ENCODE measurements around the gene ZDHHC11B. TPM values are rescaled to one million over a fixed set of nuclear protein-coding genes. Genes with fewer than 3 reads are reported as not detected.
"Not testable (repeated sequence)": the region's sequence is repeated elsewhere in the genome, so short reads cannot be mapped to it uniquely, and the experiment has no call there.

ZDHHC11B gene
- total and polyA plus RNA-seq, 12 donors, result 4.7 to 46.6 (median 10.3) TPM

- ATAC-seq (no peak), DNase-seq (no peak)
- 32 to 35% methylated on average over 2 of the region's 2 CpGs for WGBS, 2 donors
- Histone ChIP-seq H3K36me3 (no peaks in the 10 kb centered on the region), H3K27ac (no peak overlapping the region), H3K9me3 (no peaks in the 10 kb centered on the region), H3K4me1 (peaks cover 0 to 6% (median 0%) of the 10 kb centered on the region in 9 donors), H3K27me3 (peaks cover 0 to 8% (median 0%) of the 10 kb centered on the region in 7 donors), H3K4me3 (peak overlapping the region; percentile 41 to 66 (median 60))
- intact Hi-C loops (cut with DNase I), result loop anchor here in 2 of 10 donors (2.0 to 10.0 kb wide), 2 partner anchors 67 to 93 kb away; partner anchors contain the start of gene ZDHHC11B (in 1 of the 2)
- TF ChIP-seq, protein P1, sequence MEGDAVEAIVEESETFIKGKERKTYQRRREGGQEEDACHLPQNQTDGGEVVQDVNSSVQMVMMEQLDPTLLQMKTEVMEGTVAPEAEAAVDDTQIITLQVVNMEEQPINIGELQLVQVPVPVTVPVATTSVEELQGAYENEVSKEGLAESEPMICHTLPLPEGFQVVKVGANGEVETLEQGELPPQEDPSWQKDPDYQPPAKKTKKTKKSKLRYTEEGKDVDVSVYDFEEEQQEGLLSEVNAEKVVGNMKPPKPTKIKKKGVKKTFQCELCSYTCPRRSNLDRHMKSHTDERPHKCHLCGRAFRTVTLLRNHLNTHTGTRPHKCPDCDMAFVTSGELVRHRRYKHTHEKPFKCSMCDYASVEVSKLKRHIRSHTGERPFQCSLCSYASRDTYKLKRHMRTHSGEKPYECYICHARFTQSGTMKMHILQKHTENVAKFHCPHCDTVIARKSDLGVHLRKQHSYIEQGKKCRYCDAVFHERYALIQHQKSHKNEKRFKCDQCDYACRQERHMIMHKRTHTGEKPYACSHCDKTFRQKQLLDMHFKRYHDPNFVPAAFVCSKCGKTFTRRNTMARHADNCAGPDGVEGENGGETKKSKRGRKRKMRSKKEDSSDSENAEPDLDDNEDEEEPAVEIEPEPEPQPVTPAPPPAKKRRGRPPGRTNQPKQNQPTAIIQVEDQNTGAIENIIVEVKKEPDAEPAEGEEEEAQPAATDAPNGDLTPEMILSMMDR (IDR thresholded peaks at IDR 0.05), result no peak
Observed at GRCh38 chr5:691817-692528, 92.6 kb downstream of the ZDHHC11B start.

GRCh38 chr5:691049-691448 is 93.5 kb downstream of the ZDHHC11B start:
- peak overlapping the region in 1 of 10 donors; percentile 34 for H3K4me3 ChIP-seq
- H3K27ac ChIP-seq, H3K4me1 ChIP-seq, DNase-seq, H3K27me3 ChIP-seq, H3K9me3 ChIP-seq, H3K36me3 ChIP-seq: not testable (repeated sequence)
- 0% methylated on average over 7 of the region's 23 CpGs; no CpG with 5 or more reads in 1 of the 2 donors for WGBS, 2 donors
- intact Hi-C loops (cut with DNase I), result loop anchor here in 1 of 10 donors (10.0 kb wide), 1 partner anchor 94 kb away; the partner anchor contains the start of gene ZDHHC11B
- peak; percentile 18 to 75 (median 51) for ATAC-seq

GRCh38 chr5:690293-690692 is 94.2 kb downstream of the ZDHHC11B start:
- not testable (repeated sequence) for H3K27ac ChIP-seq, H3K36me3 ChIP-seq, DNase-seq, H3K9me3 ChIP-seq, H3K4me1 ChIP-seq, H3K4me3 ChIP-seq, H3K27me3 ChIP-seq
- peak; percentile 26 to 84 (median 74) for ATAC-seq
- intact Hi-C loops (cut with DNase I), result loop anchor here in 1 of 10 donors (10.0 kb wide), 1 partner anchor 95 kb away; the partner anchor contains the start of gene ZDHHC11B
- WGBS, 2 donors, result no CpG with 5 or more reads among the region's 12 CpGs

DNA sequence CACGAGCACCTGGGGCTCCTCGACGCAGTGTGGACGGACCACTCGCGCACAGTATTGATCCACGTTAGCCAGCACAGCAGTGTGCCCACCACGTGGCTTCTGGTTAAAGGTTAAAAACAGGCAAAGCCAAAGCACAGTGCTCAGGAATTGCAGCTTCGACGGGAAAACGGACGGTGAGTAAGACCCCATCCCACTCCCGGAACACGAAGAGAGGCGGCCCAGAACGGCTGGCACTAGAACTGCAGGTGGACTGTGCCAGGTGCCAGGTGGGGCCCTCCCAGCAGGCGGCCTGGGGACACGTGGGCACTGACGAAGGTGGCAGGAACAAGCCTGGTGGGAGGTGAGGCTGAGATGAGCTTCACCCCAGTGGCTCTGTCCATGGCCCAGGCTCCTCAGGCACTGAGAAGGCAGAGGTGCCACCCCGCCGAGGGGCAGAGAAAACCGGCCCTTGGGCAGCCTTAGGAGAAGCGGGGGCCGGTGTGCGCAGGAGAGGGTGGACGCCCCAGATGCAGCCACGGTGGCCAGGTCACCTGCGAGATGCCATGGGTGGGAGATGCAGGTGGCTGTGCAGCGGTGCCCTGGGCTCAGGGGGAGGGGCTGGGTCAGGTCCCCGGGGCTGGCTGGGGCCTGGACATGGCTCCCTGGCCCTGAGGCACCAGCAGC is 96.0 kb downstream of the ZDHHC11B start:
- H3K4me1 ChIP-seq, result peaks cover 0 to 12% (median 0%) of the 10 kb centered on the region in 9 donors
- ATAC-seq, H3K27ac ChIP-seq, H3K36me3 ChIP-seq, DNase-seq, H3K9me3 ChIP-seq, H3K27me3 ChIP-seq, H3K4me3 ChIP-seq: not testable (repeated sequence)
- WGBS, 2 donors, result 84 to 87% methylated on average over 17 to 25 of the region's 30 CpGs
- intact Hi-C loops (cut with DNase I), result loop anchor here in 1 of 10 donors (10.0 kb wide), 1 partner anchor 86 kb away; no protein-coding TSS in a partner anchor

DNA sequence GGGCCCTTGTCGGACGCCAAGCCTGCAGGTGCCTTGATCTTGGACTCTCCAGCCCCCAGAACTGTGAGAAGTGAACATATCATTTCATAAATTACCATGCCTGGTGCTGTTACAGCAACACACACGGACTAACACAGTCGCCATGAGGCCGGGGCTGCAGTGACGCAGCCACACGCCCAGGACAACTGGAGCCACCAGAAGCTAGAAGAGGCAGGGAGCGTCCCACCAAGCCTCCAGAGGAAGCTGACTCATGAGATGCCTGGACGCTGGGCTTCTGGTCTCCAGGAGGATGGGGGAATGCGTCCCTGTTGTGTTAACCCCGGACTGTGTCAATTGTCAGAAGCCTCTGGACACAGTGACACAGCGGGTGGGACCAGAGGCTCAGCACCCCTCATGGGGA is 97.6 kb downstream of the ZDHHC11B start:
- 77 to 87% methylated on average over 12 of the region's 12 CpGs for WGBS, 2 donors

DNA sequence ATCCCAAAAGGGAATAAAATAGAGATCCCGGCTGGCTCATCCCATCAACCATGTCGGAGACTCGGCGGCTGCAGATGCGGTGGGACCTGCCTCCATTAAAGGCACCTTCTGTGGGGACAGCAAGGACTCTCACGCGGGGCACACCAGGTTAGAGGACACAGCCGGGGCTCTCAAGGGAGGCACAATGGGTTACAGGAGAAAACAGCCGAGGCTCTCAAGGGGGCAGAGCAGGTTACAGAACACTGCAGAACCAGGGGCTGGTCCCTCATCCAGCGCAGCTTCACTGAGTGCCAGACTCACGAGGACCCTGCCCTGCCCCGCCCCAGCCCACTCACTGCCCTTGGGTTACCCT is 98.4 kb downstream of the ZDHHC11B start:
- H3K9me3 ChIP-seq, DNase-seq, H3K27ac ChIP-seq, H3K27me3 ChIP-seq, H3K4me3 ChIP-seq, H3K36me3 ChIP-seq, ATAC-seq: not testable (repeated sequence)
- intact Hi-C loops (cut with DNase I), result loop anchor here in 1 of 10 donors (10.0 kb wide), 1 partner anchor 89 kb away; no protein-coding TSS in a partner anchor
- H3K4me1 ChIP-seq, result peaks cover 0 to 18% (median 0%) of the 10 kb centered on the region in 9 donors
- WGBS, 2 donors, result 90 to 96% methylated on average over 11 to 12 of the region's 12 CpGs

More for the DNA sequence above, 97.6 kb downstream of the ZDHHC11B start:
- intact Hi-C loops (cut with DNase I), result loop anchor here in 1 of 10 donors (10.0 kb wide), 1 partner anchor 88 kb away; no protein-coding TSS in a partner anchor
- not testable (repeated sequence) for ATAC-seq, H3K36me3 ChIP-seq, H3K9me3 ChIP-seq, DNase-seq, H3K4me3 ChIP-seq, H3K27me3 ChIP-seq, H3K27ac ChIP-seq
- peaks cover 0 to 18% (median 0%) of the 10 kb centered on the region in 9 donors for H3K4me1 ChIP-seq

Measured in heart right ventricle (tissue), 16 donors.